GM12878 (cell line): Measurements from ENCODE around the gene IFT27.

ENCODE experiments used
- CTCF ChIP-seq, 3 experiments: IDR thresholded peaks in 2 of 3; conservative IDR thresholded peaks in 1 of 3; 2 replicates each; pipeline ENCODE4 v1.5.1; 2011; ENCODE audit warnings: low read depth in 3 of 3, low read length in 3 of 3, mild to moderate bottlenecking in 3 of 3, control low read depth in 2 of 3, moderate library complexity in 2 of 3, inconsistent platforms in 1 of 3, mixed read lengths in 1 of 3; ENCODE audit not compliant: control insufficient read depth in 2 of 3, insufficient read depth in 1 of 3; ENCODE audit errors: extremely low read depth in 1 of 3
- GABPA ChIP-seq: IDR thresholded peaks from 2 replicates; pipeline ENCODE4 v1.6.1; 2014; ENCODE audit warnings: antibody characterized with exemption, low read depth, mild to moderate bottlenecking, inconsistent platforms
- MAX ChIP-seq: IDR thresholded peaks from 2 replicates; pipeline ENCODE4 v1.6.1; 2012; ENCODE audit warnings: low read depth, low read length, improper control_type of control experiment
- POLR2A ChIP-seq: IDR thresholded peaks from 2 replicates; pipeline ENCODE4 v1.6.1; 2011; ENCODE audit warnings: low read depth, mild to moderate bottlenecking, low read length
- POLR2AphosphoS5 ChIP-seq: IDR thresholded peaks from 2 replicates; pipeline ENCODE4 v1.6.1; 2011; ENCODE audit warnings: mild to moderate bottlenecking, low read length, inconsistent platforms
- RAD21 ChIP-seq: IDR thresholded peaks from 2 replicates; pipeline ENCODE4 v1.6.1; 2011; ENCODE audit warnings: mild to moderate bottlenecking, low read depth, low read length, moderate library complexity; ENCODE audit not compliant: insufficient read depth
- RCOR1 ChIP-seq: conservative IDR thresholded peaks from 2 replicates; pipeline ENCODE4 v1.6.1; 2012; ENCODE audit warnings: low read depth, low read length, improper control_type of control experiment
- SIN3A ChIP-seq: IDR thresholded peaks from 2 replicates; pipeline ENCODE4 v1.6.1; 2012; ENCODE audit warnings: low read depth, low read length, improper control_type of control experiment
- WRNIP1 ChIP-seq: IDR thresholded peaks from 2 replicates; pipeline ENCODE4 v1.6.1; 2011; ENCODE audit warnings: low read depth, low read length, improper control_type of control experiment, borderline replicate concordance
- ZBTB11 ChIP-seq: fragments of 450-650 bp; formaldehyde crosslinking; IDR thresholded peaks from 2 replicates; pipeline ENCODE4 v1.5.0; 2022; ENCODE audit warnings: mild to moderate bottlenecking, missing genetic modification characterization

GRCh38 chr22:36797374-36797773, 21.5 kb upstream of the IFT27 start:
- no peak for TF ChIP-seq ZBTB11
- TF ChIP-seq CTCF (IDR thresholded peaks at IDR 0.05 in 2 of 3, conservative IDR thresholded peaks at IDR 0.05 in 1 of 3; ENCODE audit: control insufficient read depth in 2 of 3, extremely low read depth in 1 of 3, insufficient read depth in 1 of 3, low read depth in 3 of 3, low read length in 3 of 3): no peak
- TF ChIP-seq RAD21: no peak
- TF ChIP-seq POLR2A: no peak
- no peak for TF ChIP-seq GABPA
- TF ChIP-seq WRNIP1: no peak
- TF ChIP-seq RCOR1: no peak
- TF ChIP-seq SIN3A: no peak
- no peak for TF ChIP-seq MAX
- no peak for TF ChIP-seq POLR2AphosphoS5
